A673 (cell line): ENCODE results near the gene COQ5.

Source experiments
- EZH2 ChIP-seq: fragments of 200-600 bp; sonication (generic); IDR thresholded peaks from 2 replicates; pipeline ENCODE4 v1.6.1; 2017; ENCODE audit warnings: borderline replicate concordance, low read depth, mild to moderate bottlenecking, mixed read lengths, antibody characterized with exemption, low read length; ENCODE audit not compliant: poor library complexity, severe bottlenecking
- TF ChIP-seq, protein P1 (sequence below): fragments of 300-800, 200-600 bp; sonication (generic); conservative IDR thresholded peaks from 2 replicates; pipeline ENCODE4 v1.5.1; 2017; ENCODE audit warnings: low read depth, mild to moderate bottlenecking, antibody characterized with exemption, low read length, moderate library complexity, mixed read lengths

DNA sequence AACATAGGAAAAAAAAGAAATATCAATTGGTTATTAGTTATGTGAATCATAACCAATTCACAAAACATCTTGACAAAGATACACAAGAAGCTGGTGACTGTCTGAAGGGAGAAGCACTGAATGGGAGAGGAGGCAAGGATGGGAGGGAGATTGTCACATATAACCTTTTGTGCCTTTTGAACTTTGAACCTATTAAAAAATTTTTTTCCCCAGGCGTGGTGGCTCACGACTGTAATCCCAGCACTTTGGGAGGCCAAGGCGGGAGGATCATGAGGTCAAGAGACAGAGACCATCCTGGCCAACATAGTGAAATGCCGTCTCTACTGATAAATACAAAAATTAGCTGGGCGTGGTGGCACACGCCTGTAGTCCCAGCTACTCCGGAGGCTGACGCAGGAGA, 20.4 kb downstream of the COQ5 start:
- TF ChIP-seq, protein P1, sequence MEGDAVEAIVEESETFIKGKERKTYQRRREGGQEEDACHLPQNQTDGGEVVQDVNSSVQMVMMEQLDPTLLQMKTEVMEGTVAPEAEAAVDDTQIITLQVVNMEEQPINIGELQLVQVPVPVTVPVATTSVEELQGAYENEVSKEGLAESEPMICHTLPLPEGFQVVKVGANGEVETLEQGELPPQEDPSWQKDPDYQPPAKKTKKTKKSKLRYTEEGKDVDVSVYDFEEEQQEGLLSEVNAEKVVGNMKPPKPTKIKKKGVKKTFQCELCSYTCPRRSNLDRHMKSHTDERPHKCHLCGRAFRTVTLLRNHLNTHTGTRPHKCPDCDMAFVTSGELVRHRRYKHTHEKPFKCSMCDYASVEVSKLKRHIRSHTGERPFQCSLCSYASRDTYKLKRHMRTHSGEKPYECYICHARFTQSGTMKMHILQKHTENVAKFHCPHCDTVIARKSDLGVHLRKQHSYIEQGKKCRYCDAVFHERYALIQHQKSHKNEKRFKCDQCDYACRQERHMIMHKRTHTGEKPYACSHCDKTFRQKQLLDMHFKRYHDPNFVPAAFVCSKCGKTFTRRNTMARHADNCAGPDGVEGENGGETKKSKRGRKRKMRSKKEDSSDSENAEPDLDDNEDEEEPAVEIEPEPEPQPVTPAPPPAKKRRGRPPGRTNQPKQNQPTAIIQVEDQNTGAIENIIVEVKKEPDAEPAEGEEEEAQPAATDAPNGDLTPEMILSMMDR = no peak
- TF ChIP-seq EZH2 = no peak
